Loucy (cell line): ENCODE measurements around the gene CUEDC1.

Source experiments
- H2AFZ ChIP-seq: fragments of 200-600 bp; sonication (generic); 2 replicates; pipeline ENCODE4 v1.6.0; 2016; ENCODE audit warnings: antibody characterized with exemption, mild to moderate bottlenecking, low read length, moderate library complexity
- H3F3A ChIP-seq: fragments of 200-600 bp; 2 replicates; pipeline ENCODE4 v1.6.0; 2016; ENCODE audit warnings: antibody characterized with exemption, low read depth, mild to moderate bottlenecking
- H3K27me3 ChIP-seq: fragments of 200-600 bp; sonication (generic); 2 replicates; pipeline ENCODE4 v1.6.1; 2014; ENCODE audit warnings: low read length, mild to moderate bottlenecking; ENCODE audit not compliant: insufficient read depth, poor library complexity, severe bottlenecking
- H3K36me3 ChIP-seq: fragments of 200-600 bp; sonication (generic); 2 replicates; pipeline ENCODE4 v1.6.1; 2016; ENCODE audit warnings: low read length; ENCODE audit not compliant: insufficient read depth
- H3K4me1 ChIP-seq: fragments of 200-600 bp; sonication (generic); 2 replicates; pipeline ENCODE4 v1.5.1; 2014; ENCODE audit warnings: low read length, mild to moderate bottlenecking; ENCODE audit not compliant: insufficient read depth, poor library complexity, severe bottlenecking
- H3K4me2 ChIP-seq: fragments of 200-600 bp; sonication (generic); 2 replicates; pipeline ENCODE4 v1.6.0; 2014; ENCODE audit warnings: antibody characterized with exemption, low read length, low read depth, mild to moderate bottlenecking; ENCODE audit not compliant: poor library complexity, severe bottlenecking
- H3K4me3 ChIP-seq: fragments of 200-600 bp; sonication (generic); 2 replicates; pipeline ENCODE4 v1.5.1; 2014; ENCODE audit warnings: low read length, mild to moderate bottlenecking, mixed read lengths; ENCODE audit not compliant: poor library complexity, severe bottlenecking
- H3K79me2 ChIP-seq: fragments of 200-600 bp; sonication (generic); 2 replicates; pipeline ENCODE4 v1.6.1; 2014; ENCODE audit warnings: low read length; ENCODE audit not compliant: insufficient read depth
- H3K9ac ChIP-seq: fragments of 200-600 bp; sonication (generic); 2 replicates; pipeline ENCODE4 v1.6.0; 2014; ENCODE audit warnings: mild to moderate bottlenecking, low read depth, low read length, moderate library complexity; ENCODE audit not compliant: poor library complexity, severe bottlenecking
- H3K9me2 ChIP-seq: fragments of 200-600 bp; sonication (generic); replicated peaks from 2 replicates; pipeline ENCODE4 v1.6.1; 2016; ENCODE audit warnings: low read depth, low read length, mixed read lengths
- H3K9me3 ChIP-seq: fragments of 200-600 bp; sonication (generic); 2 replicates; pipeline ENCODE4 v1.6.1; 2014; ENCODE audit warnings: mild to moderate bottlenecking, antibody characterized with exemption, low read length, low read depth; ENCODE audit not compliant: insufficient read depth
- H4K20me1 ChIP-seq: fragments of 200-600 bp; sonication (generic); 2 replicates; pipeline ENCODE4 v1.6.0; 2014; ENCODE audit warnings: antibody characterized with exemption, low read length, mild to moderate bottlenecking; ENCODE audit not compliant: insufficient read depth, poor library complexity, severe bottlenecking
- CTCF ChIP-seq: fragments of 200-600 bp; sonication (generic); conservative IDR thresholded peaks from 2 replicates; pipeline ENCODE4 v1.5.1; 2014; ENCODE audit warnings: mild to moderate bottlenecking, antibody characterized with exemption, low read length
- EZH2phosphoT487 ChIP-seq: fragments of 200-600 bp; IDR thresholded peaks from 2 replicates; pipeline ENCODE4 v1.6.1; 2018; ENCODE audit warnings: antibody characterized with exemption, mild to moderate bottlenecking, moderate library complexity, borderline replicate concordance

The CUEDC1 gene

DNA sequence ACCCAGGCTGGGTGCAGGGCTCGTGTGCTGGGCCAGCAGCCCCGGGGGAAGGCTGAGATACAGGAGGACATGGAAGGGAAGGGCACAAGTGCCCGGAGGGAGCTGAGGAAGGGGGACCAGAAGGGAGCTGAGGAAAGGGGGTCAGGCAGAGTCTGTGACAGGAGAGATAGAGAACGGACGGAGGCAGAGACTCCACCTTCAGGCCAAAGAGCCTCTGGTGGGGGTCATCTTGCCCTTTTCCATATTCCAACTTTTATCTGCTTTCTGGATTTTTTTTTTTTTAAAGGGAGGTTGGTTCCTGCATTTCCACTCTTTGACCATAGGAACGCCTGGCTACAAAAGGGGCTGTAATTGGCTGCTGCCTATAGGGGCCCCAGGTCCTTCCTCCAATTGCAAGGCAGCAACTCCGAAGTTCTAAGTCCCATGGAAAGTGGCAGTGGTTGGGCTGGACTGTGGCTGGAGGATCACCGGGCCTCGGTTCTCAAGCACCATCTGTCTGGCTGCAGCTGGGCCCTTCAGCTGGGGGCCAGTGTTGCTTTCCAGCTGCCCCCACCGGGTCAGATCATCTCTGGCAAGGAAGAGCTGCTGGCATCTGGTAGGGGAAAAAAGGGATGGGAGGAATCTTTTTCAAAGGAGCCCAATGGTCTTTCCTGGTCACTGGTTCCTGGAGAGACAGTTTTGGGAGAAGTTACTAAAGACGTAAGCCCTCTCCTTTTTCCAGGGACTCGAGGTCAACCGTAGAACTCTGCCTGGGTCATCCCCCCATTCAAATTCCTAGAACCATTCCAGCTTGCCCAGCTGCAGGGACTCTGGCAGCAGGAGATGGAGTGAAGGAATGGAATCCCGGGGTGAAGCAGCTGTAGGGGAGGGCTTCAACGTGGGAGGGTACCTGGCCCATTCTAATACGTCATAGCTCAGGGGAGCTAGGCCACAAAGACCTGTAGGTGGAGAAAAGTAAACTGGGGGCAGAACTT is 92.2 kb downstream of the CUEDC1 start:
- Histone ChIP-seq H3K9me3 (no peaks in the 10 kb centered on the region), H2AFZ (no peak overlapping the region), H3K4me1 (peaks cover 25% of the 10 kb centered on the region)

DNA sequence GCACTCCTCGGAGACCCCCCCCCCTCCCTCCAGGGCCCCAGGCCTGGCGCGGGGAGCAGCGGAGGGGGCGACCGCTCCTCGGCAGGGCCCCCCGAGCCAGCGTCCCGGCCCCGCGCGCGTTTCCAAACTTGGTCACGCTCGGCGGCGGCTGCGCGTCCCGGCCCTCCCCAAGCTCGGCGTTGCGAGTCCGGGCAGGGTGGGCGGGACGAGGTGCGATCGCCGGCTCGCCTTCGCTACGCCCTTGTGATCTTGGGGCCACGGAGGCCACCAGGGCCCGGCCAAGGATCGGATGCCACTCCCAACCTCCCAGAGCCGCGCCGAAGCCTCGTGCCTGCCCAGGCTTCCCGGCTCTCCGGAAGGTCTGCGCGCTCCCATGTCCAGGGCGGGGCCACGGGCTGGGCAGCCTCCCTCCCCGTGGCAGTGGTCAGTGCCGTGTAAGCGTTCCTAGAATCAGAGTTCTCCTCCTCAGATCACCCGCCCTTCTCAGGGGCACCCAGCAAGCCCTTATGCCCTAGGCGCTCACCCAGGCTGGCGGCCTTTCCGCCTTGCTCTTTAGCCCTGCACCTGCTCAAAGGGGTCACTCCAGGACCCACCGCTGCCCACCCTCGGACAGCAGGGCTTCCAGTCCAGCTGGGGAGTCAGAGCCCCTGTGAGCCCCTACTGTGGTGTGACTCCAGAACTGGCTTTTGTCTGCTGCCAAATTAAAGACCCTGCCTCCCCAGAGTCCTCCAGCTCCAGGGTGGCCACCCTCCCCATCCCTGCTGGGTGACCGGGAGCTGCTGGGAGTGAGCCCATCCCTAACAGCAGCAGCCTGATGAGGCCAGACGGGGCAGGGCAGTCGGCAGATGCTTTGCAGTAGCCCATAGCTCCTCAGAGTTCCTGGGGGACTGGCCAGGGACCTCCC is 93.2 kb downstream of the CUEDC1 start:
- H3F3A ChIP-seq, result no peaks in the 10 kb centered on the region
- peaks cover 19% of the 10 kb centered on the region for H3K4me1 ChIP-seq
- H3K9me2 ChIP-seq, result no peaks in the 10 kb centered on the region
- H3K4me3 ChIP-seq, result no peak overlapping the region
- H3K9me3 ChIP-seq, result no peaks in the 10 kb centered on the region
- no peaks in the 10 kb centered on the region for H3K27me3 ChIP-seq
- H2AFZ ChIP-seq, result no peak overlapping the region
- H3K79me2 ChIP-seq, result no peaks in the 10 kb centered on the region
- H4K20me1 ChIP-seq, result no peaks in the 10 kb centered on the region
- TF ChIP-seq CTCF (no peak), EZH2phosphoT487 (no peak)
- H3K9ac ChIP-seq, result no peak overlapping the region
- H3K36me3 ChIP-seq, result no peaks in the 10 kb centered on the region
- H3K4me2 ChIP-seq, result no peak overlapping the region

More for the DNA sequence above, 92.2 kb downstream of the CUEDC1 start:
- no peaks in the 10 kb centered on the region for H3K27me3 ChIP-seq
- no peak overlapping the region for H3K4me3 ChIP-seq
- no peaks in the 10 kb centered on the region for H3K79me2 ChIP-seq
- no peaks in the 10 kb centered on the region for H3K36me3 ChIP-seq
- H4K20me1 ChIP-seq, result no peaks in the 10 kb centered on the region
- no peak for TF ChIP-seq CTCF
- TF ChIP-seq EZH2phosphoT487, result no peak
- H3K9me2 ChIP-seq, result no peaks in the 10 kb centered on the region
- no peaks in the 10 kb centered on the region for H3F3A ChIP-seq
- H3K4me2 ChIP-seq, result no peak overlapping the region
- no peak overlapping the region for H3K9ac ChIP-seq

- Histone ChIP-seq H3K9me2 (no peaks in the 10 kb centered on the region), H3K27me3 (no peaks in the 10 kb centered on the region), H3F3A (no peaks in the 10 kb centered on the region), H3K36me3 (no peaks in the 10 kb centered on the region), H3K79me2 (no peaks in the 10 kb centered on the region), H3K9ac (peak overlapping the region; percentile 51), H3K4me3 (peak overlapping the region; percentile 4), H3K4me1 (peaks cover 13% of the 10 kb centered on the region), H2AFZ (peak overlapping the region; percentile 75), H4K20me1 (no peaks in the 10 kb centered on the region), H3K9me3 (no peaks in the 10 kb centered on the region), H3K4me2 (peak overlapping the region; percentile 38)
- TF ChIP-seq CTCF, result no peak
Observed at GRCh38 chr17:57861000-57861789, 94.0 kb downstream of the CUEDC1 start.
